Right atrium auricular region (tissue), 2 donors: ENCODE data around the gene STAP1. TPM values are rescaled to one million over a fixed set of nuclear protein-coding genes. Genes with fewer than 3 reads are reported as not detected.
"Not testable (repeated sequence)": the region's sequence is repeated elsewhere in the genome, so short reads cannot be mapped to it uniquely, and the experiment has no call there.

Source experiments
- DNase-seq: peaks from one replicate; pipeline ENCODE4 v3.0.0-alpha.2; 2019; ENCODE audit warnings: low spot score
- H3K27ac ChIP-seq, 2 donors: fragments of 200-600 bp; sonication (generic); 1 replicate in 1 of 2; 2 replicates in 1 of 2; pipeline ENCODE4 v1.5.1; 2016 to 2019
- H3K27me3 ChIP-seq, 2 donors: fragments of 200-600 bp; sonication (generic); one replicate each; pipeline versions ENCODE4 v1.5.1 to v1.6.0; 2017 to 2019
- H3K36me3 ChIP-seq: fragments of 200-600 bp; sonication (generic); one replicate; pipeline ENCODE4 v1.5.1; 2016
- H3K4me1 ChIP-seq, 2 donors: fragments of 200-600 bp; sonication (generic); one replicate each; pipeline versions ENCODE4 v1.5.1 to v1.6.0; 2017 to 2019
- H3K4me3 ChIP-seq, 2 donors: fragments of 200-600 bp; sonication (generic); 1 replicate in 1 of 2; 2 replicates in 1 of 2; pipeline ENCODE4 v1.5.1; 2017 to 2019; ENCODE audit warnings: mild to moderate bottlenecking in 1 of 2, moderate library complexity in 1 of 2
- H3K9me3 ChIP-seq, 2 donors: fragments of 200-600 bp; sonication (generic); one replicate each; pipeline ENCODE4 v1.5.1; 2019
- CTCF ChIP-seq, 2 donors: fragments of 200-600 bp; sonication (generic); IDR thresholded peaks; one replicate each; pipeline ENCODE4 v1.5.1; 2019; ENCODE audit warnings: antibody characterized with exemption in 2 of 2
- total RNA-seq, 2 donors: library from RNA; depleted of rRNA; stranded (reverse); fragments of >200 nt; gene quantifications; one replicate each; pipeline ENCODE4 v1.1.0, GENCODE V29; 2016

STAP1 gene
- not detected for total RNA-seq

GRCh38 chr4:67558493-67558892, at the start of gene STAP1:
Gene STAP1 (plus strand): TSS chr4:67558727. CDS start chr4:67558810, 83 bp downstream.
- no peak within 1 kb of the TSS for H3K27ac ChIP-seq
- H3K27me3 ChIP-seq, result no peaks in the 10 kb centered on the region
- TF ChIP-seq CTCF (IDR thresholded peaks at IDR 0.05), result no peak
- H3K4me3 ChIP-seq, result no peak within 1 kb of the TSS
- DNase-seq, result no peak
- H3K36me3 ChIP-seq, result no peaks in the 10 kb centered on the region
- H3K4me1 ChIP-seq, result no peaks in the 10 kb centered on the region
- no peaks in the 10 kb centered on the region for H3K9me3 ChIP-seq

GRCh38 chr4:67512501-67512900, 46.0 kb upstream of the STAP1 start:
- Histone ChIP-seq H3K36me3 (peaks cover 50% of the 10 kb centered on the region), H3K9me3 (no peaks in the 10 kb centered on the region), H3K27me3 (no peaks in the 10 kb centered on the region), H3K4me3 (no peak overlapping the region), H3K4me1 (no peaks in the 10 kb centered on the region), H3K27ac (no peak overlapping the region)
- DNase-seq, result no peak
- no peak for TF ChIP-seq CTCF (IDR thresholded peaks at IDR 0.05)

GRCh38 chr4:67520141-67520540, 38.4 kb upstream of the STAP1 start:
- Histone ChIP-seq H3K4me1 (no peaks in the 10 kb centered on the region), H3K27ac (no peak overlapping the region), H3K36me3 (peaks cover 17% of the 10 kb centered on the region), H3K27me3 (no peaks in the 10 kb centered on the region), H3K9me3 (no peaks in the 10 kb centered on the region), H3K4me3 (no peak overlapping the region)
- DNase-seq, result no peak
- no peak for TF ChIP-seq CTCF (IDR thresholded peaks at IDR 0.05)

- Histone ChIP-seq H3K4me1 (no peaks in the 10 kb centered on the region), H3K4me3 (no peak overlapping the region), H3K36me3 (peaks cover 17% of the 10 kb centered on the region), H3K9me3 (no peaks in the 10 kb centered on the region), H3K27ac (no peak overlapping the region), H3K27me3 (no peaks in the 10 kb centered on the region)
- no peak for DNase-seq
- no peak for TF ChIP-seq CTCF (IDR thresholded peaks at IDR 0.05)
These were observed 37.0 kb upstream of the STAP1 start for GRCh38 chr4:67521506-67521905.

GRCh38 chr4:67522230-67522629, 36.3 kb upstream of the STAP1 start:
- H3K27ac ChIP-seq, result no peak overlapping the region
- no peaks in the 10 kb centered on the region for H3K4me1 ChIP-seq
- DNase-seq, result no peak
- H3K9me3 ChIP-seq, result no peaks in the 10 kb centered on the region
- no peaks in the 10 kb centered on the region for H3K27me3 ChIP-seq
- TF ChIP-seq CTCF (IDR thresholded peaks at IDR 0.05), result no peak
- H3K36me3 ChIP-seq, result peaks cover 10% of the 10 kb centered on the region
- H3K4me3 ChIP-seq, result no peak overlapping the region

- no peak for DNase-seq
- TF ChIP-seq CTCF (IDR thresholded peaks at IDR 0.05), result no peak
- Histone ChIP-seq H3K9me3 (no peaks in the 10 kb centered on the region), H3K27me3 (no peaks in the 10 kb centered on the region), H3K4me1 (no peaks in the 10 kb centered on the region), H3K27ac (no peak overlapping the region), H3K4me3 (no peak overlapping the region), H3K36me3 (peaks cover 2% of the 10 kb centered on the region)
These were observed 35.5 kb upstream of the STAP1 start for GRCh38 chr4:67522851-67523671.

- not testable (repeated sequence) for H3K4me3 ChIP-seq, DNase-seq, H3K4me1 ChIP-seq, H3K27me3 ChIP-seq, H3K27ac ChIP-seq, H3K9me3 ChIP-seq, H3K36me3 ChIP-seq
These were observed 34.4 kb upstream of the STAP1 start for GRCh38 chr4:67524140-67524539.
